GM19043 (cell line): Measurements from ENCODE around the gene MYL3.

Source experiments
- ATAC-seq: cut with Tn5 transposase; IDR thresholded peaks from one replicate; pipeline ENCODE4 v1.9.1; 2021; ENCODE audit warnings: low read depth; ENCODE audit not compliant: unreplicated experiment

The MYL3 gene

DNA sequence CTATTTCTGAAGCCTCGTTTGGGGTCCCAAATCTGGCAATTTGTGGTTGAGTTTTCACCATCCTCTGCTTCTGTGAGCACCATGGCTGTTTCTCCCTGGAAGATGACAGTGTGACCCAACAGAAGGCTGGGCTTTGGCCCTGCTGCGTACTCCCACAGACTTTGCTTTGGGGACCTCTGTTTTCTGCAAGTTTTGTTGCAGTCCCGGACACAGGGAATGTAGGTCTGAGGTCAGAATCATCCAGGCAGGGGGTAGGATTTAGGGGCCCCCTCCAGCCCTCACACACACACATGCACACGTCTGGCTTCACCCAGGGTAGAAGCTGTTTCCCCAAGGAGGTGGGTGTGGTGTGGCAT lies 20.6 kb upstream of the MYL3 start:
- ATAC-seq, result no peak

GRCh38 chr3:46883054-46883829 lies 20.0 kb upstream of the MYL3 start:
- ATAC-seq, result no peak

DNA sequence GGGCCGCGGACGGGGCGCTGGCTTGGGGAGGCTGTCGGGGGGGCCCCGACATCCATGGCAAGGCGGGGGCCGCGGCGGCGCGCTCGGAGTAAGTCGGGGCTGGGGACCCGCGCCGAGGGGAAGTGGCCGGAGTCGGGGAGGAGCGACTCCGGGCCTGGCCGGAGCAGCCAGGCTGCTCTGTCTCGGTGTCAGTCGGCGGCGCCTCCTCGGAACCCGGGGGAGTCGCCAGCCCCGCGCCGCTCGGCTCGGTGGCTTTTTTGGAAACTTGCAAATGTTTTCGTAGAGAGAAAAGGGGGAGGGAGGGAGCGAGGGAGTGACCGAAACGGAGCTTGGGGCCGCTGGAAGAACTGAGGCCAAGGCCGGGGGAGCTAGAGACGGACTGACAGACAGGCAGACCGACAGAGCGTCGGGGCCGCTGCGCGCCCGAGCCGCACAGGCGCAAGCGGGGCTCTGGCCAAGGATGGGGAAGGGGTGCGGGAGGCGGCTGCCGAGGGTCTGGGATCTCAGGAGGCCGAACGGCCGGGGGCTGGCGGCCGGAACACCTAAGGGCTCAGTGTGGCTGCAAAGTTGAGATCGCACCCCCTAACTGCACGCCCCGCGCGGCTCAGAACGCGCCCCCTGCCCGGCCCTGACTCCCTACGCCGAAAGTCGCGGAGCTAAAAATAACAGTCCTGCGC lies 19.3 kb upstream of the MYL3 start:
- no peak for ATAC-seq

DNA sequence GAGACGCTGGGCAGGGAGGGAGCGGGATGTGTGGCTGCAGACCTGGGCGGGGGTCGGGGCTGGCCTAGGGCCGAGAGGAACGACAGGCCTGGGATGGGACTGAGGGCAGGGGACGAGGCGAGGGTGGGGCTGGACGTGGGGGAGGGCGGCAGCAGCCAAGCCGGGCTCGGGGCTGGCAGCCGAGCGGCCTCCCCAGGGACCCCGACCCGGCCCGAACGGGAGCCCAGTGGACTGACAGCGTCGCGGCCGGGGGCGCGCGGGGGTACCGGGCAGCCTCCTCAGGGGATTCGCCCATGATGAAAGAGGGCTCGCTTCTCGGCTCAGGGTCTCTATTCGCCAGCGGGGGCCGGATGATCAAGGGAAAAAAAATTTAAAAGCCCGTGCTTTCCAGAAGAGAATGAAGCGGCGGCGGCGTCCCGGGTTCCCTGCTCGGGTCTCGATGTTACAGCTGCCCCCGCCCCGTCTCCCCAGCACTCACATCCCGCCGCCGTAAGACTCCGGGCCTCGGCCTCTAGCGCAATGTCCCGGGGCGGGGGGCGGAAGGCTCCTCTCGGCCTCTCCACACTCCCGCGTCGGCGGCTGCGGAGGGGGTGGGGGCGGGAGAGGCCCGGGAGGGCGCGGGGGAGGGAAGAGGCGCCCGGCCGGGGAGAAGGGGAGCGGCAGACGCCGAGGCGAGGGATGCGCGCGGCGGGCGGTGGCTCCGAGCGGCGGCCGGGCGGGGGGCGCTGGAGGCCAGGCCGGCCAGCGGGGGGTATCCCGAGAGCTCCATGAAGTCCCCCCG lies 18.5 kb upstream of the MYL3 start:
- no peak for ATAC-seq

DNA sequence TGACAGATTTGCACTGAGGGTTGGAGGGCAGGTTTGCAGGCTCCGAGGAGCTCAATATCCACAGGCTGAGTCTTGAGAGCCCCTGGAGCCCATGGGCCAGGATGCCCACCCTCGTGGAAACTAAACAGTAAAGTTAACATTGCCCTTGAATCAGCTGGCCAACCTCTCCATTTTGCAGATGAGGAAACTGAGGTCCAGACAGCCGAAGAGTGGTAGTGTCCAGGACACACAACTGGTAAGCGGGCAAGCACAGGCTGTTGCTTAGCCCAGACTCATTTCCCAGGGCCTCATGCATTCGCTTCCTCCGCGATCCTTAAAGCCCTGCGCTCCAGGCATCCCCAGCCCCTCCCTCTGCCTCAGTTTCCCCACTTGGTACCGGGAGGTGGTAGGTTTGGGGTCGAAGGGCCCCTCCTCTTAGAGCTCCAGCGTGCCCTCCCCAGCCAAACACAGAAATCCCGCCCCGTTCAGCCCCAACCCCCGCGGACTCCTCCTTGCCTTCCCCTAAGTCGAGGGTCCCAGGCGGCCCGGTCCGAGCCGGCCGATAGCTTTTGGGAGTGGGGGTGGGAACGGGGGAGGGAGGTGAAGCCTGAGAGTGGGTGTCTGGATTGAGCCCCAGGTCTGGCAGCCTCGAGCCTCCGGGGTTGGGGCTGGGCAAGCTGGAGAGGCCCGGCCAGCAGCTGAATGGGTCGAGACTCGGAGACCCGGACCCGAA lies 17.8 kb upstream of the MYL3 start:
- no peak for ATAC-seq

DNA sequence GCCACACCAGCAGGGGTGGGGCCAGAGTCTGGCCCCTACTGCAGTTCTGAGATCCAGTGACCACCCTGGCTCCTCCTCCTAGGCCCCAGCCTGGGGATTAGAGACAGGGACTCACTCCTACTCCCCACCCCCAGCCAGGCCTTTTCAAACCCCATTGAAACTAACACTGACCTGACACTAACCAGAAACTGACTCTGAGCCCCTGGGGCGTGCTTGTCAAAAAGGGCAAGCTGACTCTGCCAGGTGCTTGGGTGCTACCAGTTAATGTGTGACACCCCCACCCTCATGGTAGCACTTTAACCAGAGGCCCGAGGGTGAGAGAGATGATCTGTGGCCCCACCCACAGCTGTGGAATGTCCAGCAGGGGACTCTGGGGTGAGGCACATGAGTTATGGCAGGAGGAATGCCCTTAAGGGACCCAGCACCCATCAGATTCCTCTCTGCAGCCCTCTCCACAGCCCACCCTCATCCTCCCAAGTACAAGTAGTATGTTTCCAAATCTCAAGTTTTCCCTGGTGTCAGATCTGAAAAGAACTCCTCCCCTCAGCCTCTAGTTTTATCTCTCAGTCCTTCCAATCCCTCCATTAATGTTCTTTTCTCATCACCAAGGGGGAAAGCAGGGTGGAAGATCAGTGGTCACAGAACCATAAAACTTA lies 15.7 kb upstream of the MYL3 start:
- no peak for ATAC-seq

- no peak for ATAC-seq
Measured at GRCh38 chr3:46877406-46878125, 14.3 kb upstream of the MYL3 start, which contains the start of gene PTH1R. Gene PTH1R, plus strand, starts transcription at chr3:46877721. Its CDS starts 5,839 bp downstream, at chr3:46883560.

DNA sequence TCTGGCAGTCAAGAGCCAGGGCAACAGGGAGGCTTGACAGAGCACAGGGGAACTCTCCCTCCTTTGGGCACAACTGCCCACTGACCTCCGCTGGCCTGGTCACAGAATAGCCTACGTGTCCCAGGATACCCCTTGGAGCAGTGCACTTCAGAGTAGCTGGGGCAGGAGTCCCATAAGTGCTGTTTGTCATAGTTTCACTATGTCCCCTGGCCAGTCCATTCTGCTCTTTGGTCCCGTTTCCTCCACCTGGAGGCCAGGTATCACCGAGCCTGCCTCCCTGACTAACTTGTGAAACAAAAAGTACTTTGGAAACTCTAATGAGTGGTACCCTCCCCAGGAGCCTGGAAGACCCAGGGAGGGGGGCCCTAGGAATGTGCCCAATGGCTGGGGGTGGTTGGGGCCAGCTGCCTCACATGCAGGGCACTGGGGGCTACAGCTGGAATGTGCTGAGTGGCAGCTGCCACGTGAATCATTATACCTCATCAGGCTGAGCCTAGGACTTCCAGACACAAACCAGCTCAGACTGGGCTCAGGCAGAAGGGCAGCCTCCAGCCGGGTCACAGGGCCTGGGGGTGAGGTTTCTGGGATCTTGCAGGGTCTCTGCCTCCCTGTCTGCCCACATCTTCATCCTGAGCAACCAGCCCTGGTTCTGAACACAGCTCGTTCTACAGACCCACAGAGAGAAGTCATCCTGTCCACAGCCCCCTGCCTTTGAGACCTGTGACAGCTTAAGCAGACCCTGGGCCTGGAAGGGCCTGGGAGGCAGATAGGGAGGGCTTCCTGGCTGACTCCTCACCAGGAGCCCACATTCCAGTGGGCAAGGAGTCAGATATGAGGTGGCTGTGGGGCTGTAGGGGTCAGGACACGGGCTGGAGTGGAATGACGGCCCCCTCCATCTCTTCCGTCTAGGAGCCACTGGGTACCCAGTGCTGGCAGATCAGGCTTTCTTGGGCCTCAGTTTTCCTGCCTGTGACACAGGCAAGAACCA lies 13.4 kb upstream of the MYL3 start:
- no peak for ATAC-seq

DNA sequence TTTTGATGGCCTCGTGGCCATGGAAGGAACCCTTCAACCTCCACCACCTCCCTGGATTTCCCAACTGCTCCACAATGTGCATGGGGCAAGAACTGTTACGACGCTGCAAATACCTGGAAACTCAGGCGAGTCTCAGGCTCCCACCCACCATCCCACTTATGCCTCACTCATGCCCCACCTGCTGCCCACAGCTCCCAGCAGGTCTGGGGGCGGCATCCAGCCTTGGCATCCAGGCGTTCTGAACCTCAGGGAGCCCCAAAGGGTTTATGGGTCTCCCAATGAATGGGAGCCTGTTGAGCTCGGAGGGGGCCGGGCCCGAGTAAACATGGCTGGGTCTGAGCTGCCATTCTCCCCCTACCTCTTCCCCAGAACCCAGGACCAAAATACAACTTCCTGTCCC lies 12.3 kb upstream of the MYL3 start:
- no peak for ATAC-seq

GRCh38 chr3:46874430-46874829 lies 11.2 kb upstream of the MYL3 start:
- no peak for ATAC-seq

GRCh38 chr3:46873521-46873920 lies 10.3 kb upstream of the MYL3 start:
- no peak for ATAC-seq

- no peak for ATAC-seq
Measured at GRCh38 chr3:46871222-46871621, 8.0 kb upstream of the MYL3 start.

DNA sequence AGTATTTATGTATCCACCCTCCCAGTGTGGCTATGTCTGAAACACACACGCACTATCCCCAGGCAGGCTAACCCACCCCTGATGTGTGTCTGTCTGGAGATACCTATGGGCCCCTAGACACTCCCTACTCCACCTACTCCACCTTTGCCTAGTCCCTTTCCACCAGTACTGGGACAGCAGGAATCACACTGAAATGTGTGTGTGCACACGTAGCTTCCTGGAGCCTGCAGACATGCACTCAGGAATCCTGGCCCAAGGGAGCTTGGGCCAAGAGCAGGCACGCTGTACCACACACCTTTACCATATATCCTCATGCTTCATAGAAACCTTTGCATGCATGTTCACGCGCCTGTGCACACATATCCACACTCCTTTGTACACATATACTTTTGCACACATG lies 7.4 kb upstream of the MYL3 start:
- ATAC-seq, result no peak

GRCh38 chr3:46869440-46869839 lies 6.2 kb upstream of the MYL3 start:
- ATAC-seq, result no peak

DNA sequence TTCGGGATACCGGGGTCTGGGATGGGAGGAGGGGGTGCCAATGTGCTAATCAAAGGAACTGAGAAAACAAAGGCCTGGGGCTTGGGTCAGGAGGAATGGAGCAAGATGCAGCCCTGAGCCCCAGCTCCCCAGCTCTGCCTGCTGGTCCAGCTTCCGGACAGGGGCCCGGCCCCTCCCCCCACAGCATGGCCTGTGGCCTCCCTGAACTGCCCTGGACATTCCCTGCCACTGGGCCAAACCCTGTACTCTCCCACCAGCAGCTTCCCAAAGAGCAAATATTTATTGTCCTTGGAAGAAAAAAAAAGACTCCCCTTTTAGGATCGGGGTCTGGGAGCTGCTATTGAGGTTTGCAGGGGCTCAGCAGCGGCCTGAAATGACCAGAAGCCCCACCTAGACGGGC lies 5.7 kb upstream of the MYL3 start:
- no peak for ATAC-seq

DNA sequence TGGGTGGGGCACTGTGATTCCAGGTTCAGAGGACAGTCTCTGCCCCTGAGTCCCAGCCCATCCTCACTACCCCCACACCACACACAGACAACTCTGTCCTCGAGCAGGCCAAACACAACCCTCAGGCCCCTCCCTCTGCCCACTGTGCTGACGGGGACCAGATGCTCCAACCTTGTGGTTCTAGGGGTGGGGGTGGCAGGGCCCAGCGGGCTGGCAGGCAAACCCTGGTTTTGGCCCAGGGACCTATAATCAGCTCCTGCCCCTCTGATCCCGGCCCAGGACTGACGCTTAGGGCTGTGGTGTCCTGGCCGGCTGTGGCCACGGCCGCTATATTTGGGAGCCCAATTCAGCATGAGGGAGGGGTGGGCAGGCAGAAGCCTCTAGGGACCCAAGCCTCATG lies 5.0 kb upstream of the MYL3 start:
- ATAC-seq, result no peak

GRCh38 chr3:46867550-46867898 lies 4.3 kb upstream of the MYL3 start:
- no peak for ATAC-seq

DNA sequence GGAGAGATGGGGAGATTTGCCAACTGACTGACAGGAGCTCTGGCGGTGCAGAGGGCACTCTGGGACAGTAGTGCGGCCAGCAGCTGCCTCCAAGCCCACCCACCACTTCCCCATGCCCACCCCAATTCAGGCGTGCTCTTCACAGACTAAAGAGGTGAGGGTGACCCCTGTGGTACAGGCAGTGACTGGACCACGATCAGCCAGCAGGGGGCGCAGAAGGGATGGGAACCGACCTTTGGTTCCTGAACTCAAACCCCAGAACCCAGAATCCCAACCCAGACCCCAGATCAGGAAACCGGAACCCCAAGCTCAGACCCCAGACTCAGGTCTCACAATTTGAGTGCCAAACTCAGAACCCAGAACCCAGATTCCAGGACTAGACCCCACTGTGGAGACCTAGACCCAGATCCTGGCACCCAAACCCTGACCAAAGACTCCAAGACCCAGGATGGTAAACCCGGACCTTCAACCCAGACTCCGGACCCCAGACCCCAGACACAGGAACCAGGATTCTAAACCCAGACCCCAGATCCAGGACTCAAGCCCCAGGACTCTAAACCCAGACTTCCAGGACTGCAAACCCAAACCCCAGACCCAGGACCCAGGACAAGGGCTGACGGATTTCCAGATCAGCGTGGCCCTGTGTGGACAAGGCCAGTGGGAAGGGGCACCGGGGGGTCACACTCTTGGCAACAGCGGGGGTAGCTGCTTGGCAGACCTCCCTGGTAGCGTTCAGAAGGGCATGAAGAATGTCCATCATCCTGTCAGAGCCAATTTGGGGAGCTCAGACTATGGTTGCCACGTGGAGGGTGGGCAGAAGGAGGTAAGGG lies 3.7 kb upstream of the MYL3 start:
- no peak for ATAC-seq
